Stimulated activated CD8-positive, alpha-beta memory T cell treated with anti-CD3 and anti-CD28 coated beads, Interleukin-12 subunit alpha, Interleukin-12 subunit beta, amount 100 ng/mL, for 24 hours (primary cell): ENCODE results near the gene LYPD1.

Source experiments
- DNase-seq: peaks from one replicate; pipeline ENCODE4 v3.0.0-alpha.2; 2020; ENCODE audit errors: extremely low read depth

LYPD1 gene

DNA sequence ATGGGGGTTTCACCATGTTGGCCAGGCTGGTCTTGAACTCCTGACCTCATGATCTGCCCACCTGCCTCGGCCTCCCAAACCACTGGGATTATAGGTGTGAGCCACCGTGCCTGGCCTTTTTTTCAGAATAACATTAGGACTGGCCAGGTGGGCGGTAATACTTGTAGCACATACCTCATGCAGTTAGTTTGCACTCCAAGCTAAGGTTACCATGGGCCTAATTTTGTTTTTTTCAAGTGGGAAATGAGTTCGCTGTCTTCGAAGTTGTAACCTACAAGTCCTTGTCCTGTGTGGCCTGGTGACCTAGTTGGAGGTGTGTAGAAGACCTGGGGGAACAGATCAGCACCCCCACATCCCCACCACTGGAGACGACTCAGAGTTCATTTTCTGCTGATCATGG lies 74.8 kb downstream of the LYPD1 start:
- no peak for DNase-seq
